HepG2 (cell line): ENCODE measurements around the gene ABL2. TPM values are rescaled to one million over a fixed set of nuclear protein-coding genes. Genes with fewer than 3 reads are reported as not detected.
A peak's percentile ranks its signal among the peaks of the same experiment; 100 is the strongest.

ENCODE experiments used
- ATAC-seq: fragments of 200-7000 bp; cut with Tn5 transposase; 3 replicates; pipeline ENCODE4 v1.9.1; 2020; ENCODE audit warnings: mild to moderate bottlenecking, moderate library complexity
- BruUV-seq: library from RNA; stranded (reverse); fragments of 400-500 nt; replicated peaks from 2 replicates; lab custom pipeline; 2021; lab: Mats Ljungman, UMichigan
- CTCF ChIA-PET: fragments of 300-600 bp; formaldehyde crosslinking; extraction: SDS; loops from one replicate; lab custom pipeline; 2021; ENCODE audit warnings: low total read pairs, inconsistent platforms, low intra/inter-chr PET ratio; lab: Yijun Ruan, JAX
- POLR2A ChIA-PET: fragments of 350-600 bp; sonication (Branson Sonifier 250); formaldehyde crosslinking; loops from one replicate; lab custom pipeline; 2020; ENCODE audit warnings: antibody characterized with exemption, inconsistent platforms; lab: Yijun Ruan, JAX
- DNase-seq: peaks from one replicate; pipeline ENCODE4 v3.0.0-alpha.2; 2015; ENCODE audit warnings: low spot score
- FAIRE-seq: peaks from 3 replicates; lab custom pipeline; 2011; peaks lifted over from hg19 to GRCh38; lab: Jason Lieb, UNC
- H2AFZ ChIP-seq: one replicate; pipeline ENCODE4 v1.6.1; 2011; ENCODE audit warnings: low read length, inconsistent platforms
- H3K27ac ChIP-seq: fragments of 300-600 bp; 3 replicates; pipeline ENCODE4 v1.8.0; 2011; ENCODE audit warnings: mixed run types, mild to moderate bottlenecking, mixed read lengths, low read length, inconsistent platforms; ENCODE audit not compliant: insufficient read depth; ENCODE audit errors: extremely low read length
- H3K27me3 ChIP-seq, 2 experiments: fragments of 200-600 bp in 1 of 2; 2 replicates in 1 of 2; 3 replicates in 1 of 2; pipeline versions ENCODE4 v1.6.0 to v1.8.0; 2011; ENCODE audit warnings: low read length in 2 of 2, mild to moderate bottlenecking in 2 of 2, moderate library complexity in 2 of 2, inconsistent platforms in 1 of 2; ENCODE audit not compliant: insufficient read depth in 2 of 2, control insufficient read depth in 1 of 2
- H3K36me3 ChIP-seq, 2 experiments: fragments of 200-600 bp in 1 of 2; replicated peaks in 1 of 2; 2 replicates in 1 of 2; 3 replicates in 1 of 2; pipeline versions ENCODE4 v1.5.1 to v1.8.0; 2011; ENCODE audit warnings: low read length in 2 of 2, inconsistent platforms in 1 of 2; ENCODE audit not compliant: insufficient read depth in 2 of 2, control insufficient read depth in 1 of 2
- H3K4me1 ChIP-seq: 2 replicates; pipeline ENCODE4 v1.5.1; 2012; ENCODE audit warnings: low read length, inconsistent platforms; ENCODE audit not compliant: insufficient read depth
- H3K4me2 ChIP-seq: 2 replicates; pipeline ENCODE4 v1.6.0; 2011; ENCODE audit warnings: low read depth, low read length, inconsistent platforms
- H3K4me3 ChIP-seq, 3 experiments: fragments of 200-600 bp in 1 of 3; sonication (generic), shearing (Covaris generic) in 1 of 3; replicated peaks in 1 of 3; 2 replicates each; pipeline ENCODE4 v1.5.1; 2011 to 2016; ENCODE audit warnings: low read length in 3 of 3, inconsistent platforms in 2 of 3, low read depth in 2 of 3, mild to moderate bottlenecking in 2 of 3, control low read depth in 1 of 3, mixed read lengths in 1 of 3; ENCODE audit not compliant: insufficient read depth in 1 of 3
- H3K79me2 ChIP-seq: one replicate; pipeline ENCODE4 v1.6.1; 2011; ENCODE audit warnings: low read length, inconsistent platforms; ENCODE audit not compliant: insufficient read depth
- H3K9ac ChIP-seq: 2 replicates; pipeline ENCODE4 v1.6.0; 2011; ENCODE audit warnings: mild to moderate bottlenecking, low read depth, low read length, inconsistent platforms; ENCODE audit not compliant: insufficient read depth
- H3K9me3 ChIP-seq: 2 replicates; pipeline ENCODE4 v1.5.1; 2012; ENCODE audit warnings: mild to moderate bottlenecking, low read length
- H4K20me1 ChIP-seq: 2 replicates; pipeline ENCODE4 v1.6.0; 2011; ENCODE audit warnings: inconsistent platforms, mild to moderate bottlenecking, low read length, moderate library complexity; ENCODE audit not compliant: insufficient read depth
- ARID4A ChIP-seq: sonication (generic); formaldehyde crosslinking; IDR thresholded peaks from 2 replicates; pipeline ENCODE4 v1.5.0; 2020; ENCODE audit warnings: mild to moderate bottlenecking, missing genetic modification reagents, borderline replicate concordance
- ZBTB33 ChIP-seq: sonication (generic); formaldehyde crosslinking; IDR thresholded peaks from 2 replicates; pipeline ENCODE4 v1.4.0; 2020; ENCODE audit warnings: missing genetic modification reagents
- ZNF687 ChIP-seq: sonication (generic); formaldehyde crosslinking; IDR thresholded peaks from 2 replicates; pipeline ENCODE4 v1.5.1; 2020; ENCODE audit warnings: mild to moderate bottlenecking, missing genetic modification reagents, moderate library complexity
- WGBS: methylation state at CpG from one replicate; pipeline ENCODE4 v1.1.6; 2017; ENCODE audit warnings: low lambda C conversion rate; 5-methylcytosine and 5-hydroxymethylcytosine counted together
- in situ Hi-C: cut with HindIII; loops from 2 replicates; pipeline ENCODE4 v1.10.0; 2017; ENCODE audit warnings: low pct_unique_long_range_greater_than_20kb; ENCODE audit not compliant: extremely low pct_ligation_motif_present
- intact Hi-C: fragments of 100-400 bp; cut with micrococcal nuclease; formaldehyde crosslinking; loops from one replicate; pipeline ENCODE4 v1.10.0; 2022; ENCODE audit not compliant: unreplicated experiment
- polyA plus RNA-seq, 8 experiments: library from polyadenylated mRNA; depleted of rRNA in 3 of 8; stranded (reverse) in 7 of 8; unstranded in 1 of 8; fragments of >200 nt; fragmentation: Illumina TruSeq in 4 of 8; extraction: Trizol in 4 of 8; gene quantifications; 2 replicates each; pipeline versions ENCODE4 v1.2.1 to v1.2.3, GENCODE V29; 2011 to 2016; ENCODE audit warnings: low read depth in 4 of 8, missing spikeins in 1 of 8, mixed read lengths in 1 of 8; ENCODE audit not compliant: insufficient read depth in 1 of 8
- total RNA-seq, 5 experiments: library from RNA; depleted of rRNA; stranded (reverse); fragments of >200 nt; fragmentation: Illumina TruSeq; extraction: Trizol; gene quantifications; 2 replicates each; pipeline ENCODE4 v1.2.3, GENCODE V29; 2016; ENCODE audit warnings: low read depth in 1 of 5
- TF ChIP-seq, protein P1 (sequence below): sonication (generic); formaldehyde crosslinking; IDR thresholded peaks from 2 replicates; pipeline ENCODE4 v1.4.0; 2020; ENCODE audit warnings: missing genetic modification reagents
- TF ChIP-seq, protein P2 (sequence below): sonication (generic); formaldehyde crosslinking; IDR thresholded peaks from 2 replicates; pipeline ENCODE4 v1.5.0; 2020; ENCODE audit warnings: mild to moderate bottlenecking, missing genetic modification reagents, moderate library complexity

Gene ABL2
- total and polyA plus RNA-seq, 2 of the 13 experiments (the other 11 are each of a cell fraction or from before 2014, with no cell fraction given) = 5.8 to 6.0 TPM

- Histone ChIP-seq H3K79me2 (no peaks in the 10 kb centered on the region), H3K36me3 (peaks cover 16 to 37% of the 10 kb centered on the region in 2 experiments), H3K27ac (peak overlapping the region; percentile 66), H3K4me3 (no peak overlapping the region; a peak in 1 of 6 replicates), H3K9ac (no peak overlapping the region; the same call in 1 of the 2 replicates), H2AFZ (no peak overlapping the region), H3K4me1 (peaks cover 57% of the 10 kb centered on the region), H3K9me3 (no peaks in the 10 kb centered on the region), H4K20me1 (no peaks in the 10 kb centered on the region), H3K4me2 (peak overlapping the region; percentile 64), H3K27me3 (no peaks in the 10 kb centered on the region)
- CTCF ChIA-PET = interaction anchor here (0.8 to 1.1 kb wide), 2 partner anchors 88 to 264 kb away, joined by 3 read pairs; no protein-coding TSS in a partner anchor
- 57% methylated on average over 7 of the region's 7 CpGs for WGBS
- POLR2A ChIA-PET = interaction anchor here (0.5 to 4.0 kb wide), 3 partner anchors 14 to 900 kb away, joined by 3 to 20 read pairs (median 6); partner anchors contain the start of gene TOR3A
- ATAC-seq (peak; percentile 79), DNase-seq (peak; percentile 55), FAIRE-seq (peak; percentile 67)
- BruUV-seq = no TSS peak
- intact Hi-C loops = loop anchor here (1.0 to 5.0 kb wide), 2 partner anchors 23 to 87 kb away; partner anchors contain the start of gene TOR3A
- in situ Hi-C loops = no loop called here
- peak; percentile 14; the same call in 1 of the 2 replicates for TF ChIP-seq ZNF687 (CRISPR knock-in tag)
- peak; percentile 3; the same call in 1 of the 2 replicates for TF ChIP-seq ARID4A (CRISPR knock-in tag)
- peak; percentile 87 for TF ChIP-seq ZBTB33 (CRISPR knock-in tag)
- TF ChIP-seq, protein P1, sequence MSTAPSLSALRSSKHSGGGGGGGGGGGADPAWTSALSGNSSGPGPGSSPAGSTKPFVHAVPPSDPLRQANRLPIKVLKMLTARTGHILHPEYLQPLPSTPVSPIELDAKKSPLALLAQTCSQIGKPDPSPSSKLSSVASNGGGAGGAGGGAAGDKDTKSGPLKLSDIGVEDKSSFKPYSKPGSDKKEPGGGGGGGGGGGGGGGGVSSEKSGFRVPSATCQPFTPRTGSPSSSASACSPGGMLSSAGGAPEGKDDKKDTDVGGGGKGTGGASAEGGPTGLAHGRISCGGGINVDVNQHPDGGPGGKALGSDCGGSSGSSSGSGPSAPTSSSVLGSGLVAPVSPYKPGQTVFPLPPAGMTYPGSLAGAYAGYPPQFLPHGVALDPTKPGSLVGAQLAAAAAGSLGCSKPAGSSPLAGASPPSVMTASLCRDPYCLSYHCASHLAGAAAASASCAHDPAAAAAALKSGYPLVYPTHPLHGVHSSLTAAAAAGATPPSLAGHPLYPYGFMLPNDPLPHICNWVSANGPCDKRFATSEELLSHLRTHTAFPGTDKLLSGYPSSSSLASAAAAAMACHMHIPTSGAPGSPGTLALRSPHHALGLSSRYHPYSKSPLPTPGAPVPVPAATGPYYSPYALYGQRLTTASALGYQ (CRISPR knock-in tag) = no peak
- TF ChIP-seq, protein P2, sequence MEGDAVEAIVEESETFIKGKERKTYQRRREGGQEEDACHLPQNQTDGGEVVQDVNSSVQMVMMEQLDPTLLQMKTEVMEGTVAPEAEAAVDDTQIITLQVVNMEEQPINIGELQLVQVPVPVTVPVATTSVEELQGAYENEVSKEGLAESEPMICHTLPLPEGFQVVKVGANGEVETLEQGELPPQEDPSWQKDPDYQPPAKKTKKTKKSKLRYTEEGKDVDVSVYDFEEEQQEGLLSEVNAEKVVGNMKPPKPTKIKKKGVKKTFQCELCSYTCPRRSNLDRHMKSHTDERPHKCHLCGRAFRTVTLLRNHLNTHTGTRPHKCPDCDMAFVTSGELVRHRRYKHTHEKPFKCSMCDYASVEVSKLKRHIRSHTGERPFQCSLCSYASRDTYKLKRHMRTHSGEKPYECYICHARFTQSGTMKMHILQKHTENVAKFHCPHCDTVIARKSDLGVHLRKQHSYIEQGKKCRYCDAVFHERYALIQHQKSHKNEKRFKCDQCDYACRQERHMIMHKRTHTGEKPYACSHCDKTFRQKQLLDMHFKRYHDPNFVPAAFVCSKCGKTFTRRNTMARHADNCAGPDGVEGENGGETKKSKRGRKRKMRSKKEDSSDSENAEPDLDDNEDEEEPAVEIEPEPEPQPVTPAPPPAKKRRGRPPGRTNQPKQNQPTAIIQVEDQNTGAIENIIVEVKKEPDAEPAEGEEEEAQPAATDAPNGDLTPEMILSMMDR (CRISPR knock-in tag) = peak; percentile 72
These were observed 124.1 kb downstream of the ABL2 start for GRCh38 chr1:179105393-179105792.
